Ishikawa (cell line): ENCODE data around the gene TOR1AIP2.
A peak's percentile ranks its signal among the peaks of the same experiment; 100 is the strongest.

Experiments used
- CEBPB ChIP-seq: IDR thresholded peaks from 2 replicates; pipeline ENCODE4 v1.6.1; 2012
- CREB1 ChIP-seq: IDR thresholded peaks from 2 replicates; pipeline ENCODE4 v1.6.1; 2012; ENCODE audit warnings: low read depth
- EGR1 ChIP-seq: IDR thresholded peaks from 2 replicates; pipeline ENCODE4 v1.6.1; 2012
- EP300 ChIP-seq: IDR thresholded peaks from 2 replicates; pipeline ENCODE4 v1.6.1; 2012; ENCODE audit warnings: borderline replicate concordance
- FOXM1 ChIP-seq: IDR thresholded peaks from 2 replicates; pipeline ENCODE4 v1.6.1; 2012; ENCODE audit warnings: low read depth, borderline replicate concordance
- MAX ChIP-seq: IDR thresholded peaks from 2 replicates; pipeline ENCODE4 v1.6.1; 2012
- NFIC ChIP-seq: IDR thresholded peaks from 2 replicates; pipeline ENCODE4 v1.6.1; 2012
- RAD21 ChIP-seq: IDR thresholded peaks from 2 replicates; pipeline ENCODE4 v1.6.1; 2012; ENCODE audit warnings: low read depth
- REST ChIP-seq: IDR thresholded peaks from 2 replicates; pipeline ENCODE4 v1.6.1; 2012; ENCODE audit warnings: low read depth, mild to moderate bottlenecking
- TAF1 ChIP-seq: IDR thresholded peaks from 2 replicates; pipeline ENCODE4 v1.6.1; 2012; ENCODE audit warnings: low read depth, mild to moderate bottlenecking
- TCF12 ChIP-seq: IDR thresholded peaks from 2 replicates; pipeline ENCODE4 v1.6.1; 2012; ENCODE audit warnings: low read depth
- TEAD4 ChIP-seq: IDR thresholded peaks from 2 replicates; pipeline ENCODE4 v1.6.1; 2012
- YY1 ChIP-seq: IDR thresholded peaks from 2 replicates; pipeline ENCODE4 v1.6.1; 2012; ENCODE audit warnings: low read depth
- ZBTB7A ChIP-seq: IDR thresholded peaks from 2 replicates; pipeline ENCODE4 v1.6.1; 2012; ENCODE audit warnings: low read depth
- TF ChIP-seq, protein P1 (sequence below): IDR thresholded peaks from 2 replicates; pipeline ENCODE4 v1.6.1; 2012

TOR1AIP2 gene

DNA sequence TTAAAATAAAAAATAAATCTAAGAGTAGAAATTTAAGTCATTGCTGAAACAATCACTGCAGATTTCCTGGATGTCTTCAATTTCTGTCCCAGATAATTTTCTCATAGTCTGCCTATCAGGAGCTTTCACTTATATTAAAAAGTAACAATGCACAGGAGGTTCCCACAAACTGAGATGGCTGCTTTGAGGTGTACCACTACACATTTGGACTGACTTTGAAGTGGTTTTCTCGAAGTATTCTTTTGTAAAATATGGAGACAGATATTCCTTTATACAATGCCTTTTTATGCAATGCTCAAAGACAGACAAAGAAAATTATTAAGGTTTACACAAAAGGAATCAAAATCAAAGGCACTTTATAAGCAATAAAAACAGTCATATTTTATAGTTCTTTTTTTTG, 24.5 kb downstream of the TOR1AIP2 start:
- TF ChIP-seq TEAD4 (no peak), REST (no peak), EP300 (no peak), ZBTB7A (no peak), CEBPB (no peak)

- TF ChIP-seq CEBPB: no peak
Observed at GRCh38 chr1:179848233-179848632, 29.4 kb downstream of the TOR1AIP2 start.

DNA sequence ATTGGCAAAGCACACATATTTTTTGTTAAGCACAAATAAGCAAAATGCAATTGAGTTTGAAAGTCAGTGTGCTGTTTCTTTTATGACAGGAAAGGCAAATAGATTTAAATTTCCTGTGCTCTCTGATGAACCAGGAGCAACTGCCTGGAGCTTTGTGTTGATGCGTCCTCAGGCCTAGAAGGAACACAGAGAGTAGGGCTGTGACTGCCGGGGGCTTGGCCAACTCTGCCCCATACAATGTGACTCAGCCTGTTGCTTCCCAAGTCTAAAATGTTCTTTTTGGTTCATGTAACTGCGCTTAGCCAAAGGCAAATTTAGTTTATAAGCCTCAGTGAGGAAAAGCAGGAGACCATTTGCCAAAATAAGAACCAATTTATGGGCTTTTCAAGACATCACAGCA, 37.5 kb downstream of the TOR1AIP2 start:
- TF ChIP-seq ZBTB7A (no peak), TAF1 (no peak), RAD21 (no peak), NFIC (no peak), CEBPB (no peak), EP300 (no peak), EGR1 (no peak), CREB1 (no peak), REST (no peak), YY1 (no peak), FOXM1 (no peak), MAX (no peak), TEAD4 (no peak), TCF12 (no peak)
- TF ChIP-seq, protein P1, sequence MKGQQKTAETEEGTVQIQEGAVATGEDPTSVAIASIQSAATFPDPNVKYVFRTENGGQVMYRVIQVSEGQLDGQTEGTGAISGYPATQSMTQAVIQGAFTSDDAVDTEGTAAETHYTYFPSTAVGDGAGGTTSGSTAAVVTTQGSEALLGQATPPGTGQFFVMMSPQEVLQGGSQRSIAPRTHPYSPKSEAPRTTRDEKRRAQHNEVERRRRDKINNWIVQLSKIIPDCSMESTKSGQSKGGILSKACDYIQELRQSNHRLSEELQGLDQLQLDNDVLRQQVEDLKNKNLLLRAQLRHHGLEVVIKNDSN: no peak

- no peak for TF ChIP-seq YY1
- peak; percentile 67 for TF ChIP-seq TCF12
- TF ChIP-seq EGR1: no peak
- no peak for TF ChIP-seq REST
- TF ChIP-seq NFIC: peak; percentile 71
- TF ChIP-seq EP300: peak; percentile 37; the same call in 1 of the 2 replicates
- TF ChIP-seq, protein P1: peak; percentile 17; the same call in 1 of the 2 replicates
- no peak for TF ChIP-seq CREB1
- no peak for TF ChIP-seq ZBTB7A
- TF ChIP-seq TEAD4: peak; percentile 80
- TF ChIP-seq CEBPB: no peak
Observed at GRCh38 chr1:179831852-179832699, 45.5 kb downstream of the TOR1AIP2 start.

DNA sequence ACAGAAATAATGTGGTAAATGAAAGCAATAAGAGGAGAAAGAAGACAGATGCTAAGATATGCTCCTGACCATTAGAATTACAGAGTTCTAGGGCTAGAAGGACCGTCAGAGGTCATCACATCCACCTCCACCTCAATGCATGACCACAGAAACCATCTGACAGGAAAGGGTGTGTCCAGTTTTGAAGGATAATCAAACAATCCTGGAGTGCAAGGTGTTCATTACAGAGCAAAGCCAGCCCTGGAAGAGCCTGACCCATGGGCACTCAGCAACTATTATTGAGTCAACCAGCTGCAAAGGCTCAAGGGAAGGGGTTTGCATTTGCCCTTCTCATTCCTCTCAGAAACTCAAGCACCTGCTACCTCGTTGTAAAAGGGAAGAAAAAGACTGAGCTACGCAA, 46.4 kb downstream of the TOR1AIP2 start:
- TF ChIP-seq ZBTB7A (no peak), TEAD4 (no peak), EGR1 (no peak), YY1 (no peak), REST (no peak), EP300 (no peak), CEBPB (no peak), TCF12 (no peak), MAX (no peak), NFIC (no peak), TAF1 (no peak), CREB1 (no peak), FOXM1 (no peak), RAD21 (no peak)
- TF ChIP-seq, protein P1: no peak
